ENCODE results near the gene COQ10A. TPM values are rescaled to one million over a fixed set of nuclear protein-coding genes. Genes with fewer than 3 reads are reported as not detected.

The COQ10A gene
- total and polyA plus RNA-seq, 2 of the 13 experiments (the other 11 are each of a cell fraction or from before 2014, with no cell fraction given), result 21.0 to 37.3 TPM

DNA sequence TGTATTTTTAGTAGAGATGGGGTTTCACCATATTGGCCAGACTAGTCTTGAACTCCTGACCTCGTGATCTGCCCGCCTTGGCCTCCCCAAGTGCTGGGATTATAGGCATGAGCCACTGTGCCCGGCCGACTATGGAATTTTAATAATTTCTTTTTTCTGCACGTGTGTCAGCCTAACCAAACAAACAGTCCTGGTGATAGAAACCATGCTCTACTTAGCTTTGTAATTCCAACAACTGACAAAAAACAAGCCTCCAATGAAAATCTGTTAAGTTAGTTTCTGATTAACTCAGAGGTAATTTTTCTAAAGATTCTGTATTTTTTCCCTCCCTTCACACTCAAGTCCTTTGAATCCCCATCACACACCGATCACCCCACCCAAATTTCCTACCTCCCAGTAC, 15.3 kb downstream of the COQ10A start:
- no peak for ATAC-seq
- in situ Hi-C loops (cut with HindIII; ENCODE audit: extremely low pct_ligation_motif_present, low pct_unique_long_range_greater_than_20kb), result no loop called here
- H3K36me3 ChIP-seq (replicated peaks in 1 of 2; ENCODE audit: control insufficient read depth in 1 of 2, insufficient read depth in 2 of 2, low read length in 2 of 2), result peaks cover 15 to 69% of the 10 kb centered on the region in 2 experiments
- TF ChIP-seq TBX2 (CRISPR knock-in tag; IDR thresholded peaks at IDR 0.05; ENCODE audit: borderline replicate concordance) (no peak), ZNF33B (CRISPR knock-in tag; IDR thresholded peaks at IDR 0.05) (no peak), ZFP90 (CRISPR knock-in tag; IDR thresholded peaks at IDR 0.05; ENCODE audit: borderline replicate concordance) (no peak), ZNF431 (CRISPR knock-in tag; IDR thresholded peaks at IDR 0.05; ENCODE audit: borderline replicate concordance, low read depth) (no peak), NR2F1 (CRISPR knock-in tag; IDR thresholded peaks at IDR 0.05) (no peak), GATAD1 (CRISPR knock-in tag; IDR thresholded peaks at IDR 0.05) (no peak), PCBP2 (optimal IDR thresholded peaks at IDR 0.05; ENCODE audit: low read depth, low read length, poor library complexity, severe bottlenecking) (no peak), SIN3A (IDR thresholded peaks at IDR 0.05; ENCODE audit: borderline replicate concordance, low read depth, low read length) (no peak), MED1 (CRISPR knock-in tag; IDR thresholded peaks at IDR 0.05) (no peak), RARA (CRISPR knock-in tag; IDR thresholded peaks at IDR 0.05) (no peak), HOXA9 (CRISPR knock-in tag; IDR thresholded peaks at IDR 0.05; ENCODE audit: borderline replicate concordance) (no peak)
- TF ChIP-seq, protein P1, sequence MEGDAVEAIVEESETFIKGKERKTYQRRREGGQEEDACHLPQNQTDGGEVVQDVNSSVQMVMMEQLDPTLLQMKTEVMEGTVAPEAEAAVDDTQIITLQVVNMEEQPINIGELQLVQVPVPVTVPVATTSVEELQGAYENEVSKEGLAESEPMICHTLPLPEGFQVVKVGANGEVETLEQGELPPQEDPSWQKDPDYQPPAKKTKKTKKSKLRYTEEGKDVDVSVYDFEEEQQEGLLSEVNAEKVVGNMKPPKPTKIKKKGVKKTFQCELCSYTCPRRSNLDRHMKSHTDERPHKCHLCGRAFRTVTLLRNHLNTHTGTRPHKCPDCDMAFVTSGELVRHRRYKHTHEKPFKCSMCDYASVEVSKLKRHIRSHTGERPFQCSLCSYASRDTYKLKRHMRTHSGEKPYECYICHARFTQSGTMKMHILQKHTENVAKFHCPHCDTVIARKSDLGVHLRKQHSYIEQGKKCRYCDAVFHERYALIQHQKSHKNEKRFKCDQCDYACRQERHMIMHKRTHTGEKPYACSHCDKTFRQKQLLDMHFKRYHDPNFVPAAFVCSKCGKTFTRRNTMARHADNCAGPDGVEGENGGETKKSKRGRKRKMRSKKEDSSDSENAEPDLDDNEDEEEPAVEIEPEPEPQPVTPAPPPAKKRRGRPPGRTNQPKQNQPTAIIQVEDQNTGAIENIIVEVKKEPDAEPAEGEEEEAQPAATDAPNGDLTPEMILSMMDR (CRISPR knock-in tag; IDR thresholded peaks at IDR 0.05), result no peak
- TF ChIP-seq, protein P2, sequence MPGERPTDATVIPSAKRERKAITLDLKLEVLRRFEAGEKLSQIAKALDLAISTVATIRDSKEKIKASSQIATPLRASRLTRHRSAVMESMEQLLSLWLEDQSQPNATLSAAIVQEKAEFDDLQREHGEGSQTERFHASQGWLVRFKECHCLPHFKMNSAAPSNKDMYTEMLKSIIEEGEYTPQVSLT (CRISPR knock-in tag; IDR thresholded peaks at IDR 0.05; ENCODE audit: borderline replicate concordance, low read depth), result no peak
- TF ChIP-seq, protein P3, sequence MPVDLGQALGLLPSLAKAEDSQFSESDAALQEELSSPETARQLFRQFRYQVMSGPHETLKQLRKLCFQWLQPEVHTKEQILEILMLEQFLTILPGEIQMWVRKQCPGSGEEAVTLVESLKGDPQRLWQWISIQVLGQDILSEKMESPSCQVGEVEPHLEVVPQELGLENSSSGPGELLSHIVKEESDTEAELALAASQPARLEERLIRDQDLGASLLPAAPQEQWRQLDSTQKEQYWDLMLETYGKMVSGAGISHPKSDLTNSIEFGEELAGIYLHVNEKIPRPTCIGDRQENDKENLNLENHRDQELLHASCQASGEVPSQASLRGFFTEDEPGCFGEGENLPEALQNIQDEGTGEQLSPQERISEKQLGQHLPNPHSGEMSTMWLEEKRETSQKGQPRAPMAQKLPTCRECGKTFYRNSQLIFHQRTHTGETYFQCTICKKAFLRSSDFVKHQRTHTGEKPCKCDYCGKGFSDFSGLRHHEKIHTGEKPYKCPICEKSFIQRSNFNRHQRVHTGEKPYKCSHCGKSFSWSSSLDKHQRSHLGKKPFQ (CRISPR knock-in tag; IDR thresholded peaks at IDR 0.05; ENCODE audit: insufficient replicate concordance), result no peak
- TF ChIP-seq, protein P4, sequence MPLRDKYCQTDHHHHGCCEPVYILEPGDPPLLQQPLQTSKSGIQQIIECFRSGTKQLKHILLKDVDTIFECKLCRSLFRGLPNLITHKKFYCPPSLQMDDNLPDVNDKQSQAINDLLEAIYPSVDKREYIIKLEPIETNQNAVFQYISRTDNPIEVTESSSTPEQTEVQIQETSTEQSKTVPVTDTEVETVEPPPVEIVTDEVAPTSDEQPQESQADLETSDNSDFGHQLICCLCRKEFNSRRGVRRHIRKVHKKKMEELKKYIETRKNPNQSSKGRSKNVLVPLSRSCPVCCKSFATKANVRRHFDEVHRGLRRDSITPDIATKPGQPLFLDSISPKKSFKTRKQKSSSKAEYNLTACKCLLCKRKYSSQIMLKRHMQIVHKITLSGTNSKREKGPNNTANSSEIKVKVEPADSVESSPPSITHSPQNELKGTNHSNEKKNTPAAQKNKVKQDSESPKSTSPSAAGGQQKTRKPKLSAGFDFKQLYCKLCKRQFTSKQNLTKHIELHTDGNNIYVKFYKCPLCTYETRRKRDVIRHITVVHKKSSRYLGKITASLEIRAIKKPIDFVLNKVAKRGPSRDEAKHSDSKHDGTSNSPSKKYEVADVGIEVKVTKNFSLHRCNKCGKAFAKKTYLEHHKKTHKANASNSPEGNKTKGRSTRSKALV (CRISPR knock-in tag; IDR thresholded peaks at IDR 0.05), result no peak
- TF ChIP-seq, protein P5, sequence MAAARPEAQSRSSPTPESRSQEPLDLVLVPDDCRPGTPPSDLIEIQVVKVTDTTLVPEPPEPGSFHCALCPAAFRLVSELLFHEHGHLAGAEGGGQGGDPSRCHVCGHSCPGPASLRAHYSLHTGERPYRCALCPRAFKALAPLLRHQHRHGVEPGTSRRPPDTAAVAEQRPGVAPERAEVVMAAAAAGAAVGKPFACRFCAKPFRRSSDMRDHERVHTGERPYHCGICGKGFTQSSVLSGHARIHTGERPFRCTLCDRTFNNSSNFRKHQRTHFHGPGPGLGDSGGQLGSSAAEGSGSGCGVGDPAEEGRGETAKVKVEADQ (CRISPR knock-in tag; IDR thresholded peaks at IDR 0.05; ENCODE audit: borderline replicate concordance), result no peak
- TF ChIP-seq, protein P6, sequence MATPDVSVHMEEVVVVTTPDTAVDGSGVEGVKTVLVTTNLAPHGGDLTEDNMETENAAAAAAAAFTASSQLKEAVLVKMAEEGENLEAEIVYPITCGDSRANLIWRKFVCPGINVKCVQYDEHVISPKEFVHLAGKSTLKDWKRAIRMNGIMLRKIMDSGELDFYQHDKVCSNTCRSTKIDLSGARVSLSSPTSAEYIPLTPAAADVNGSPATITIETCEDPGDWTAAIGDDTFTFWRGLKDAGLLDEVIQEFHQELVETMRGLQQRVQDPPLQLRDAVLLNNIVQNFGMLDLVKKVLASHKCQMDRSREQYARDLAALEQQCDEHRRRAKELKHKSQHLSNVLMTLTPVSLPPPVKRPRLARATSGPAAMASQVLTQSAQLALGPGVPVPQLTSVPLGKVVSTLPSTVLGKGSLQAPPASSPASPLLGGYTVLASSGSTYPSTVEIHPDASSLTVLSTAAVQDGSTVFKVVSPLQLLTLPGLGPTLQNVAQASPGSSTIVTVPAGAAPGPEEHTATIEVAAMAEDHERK (CRISPR knock-in tag; IDR thresholded peaks at IDR 0.05; ENCODE audit: low read depth), result no peak

More for the DNA sequence above, 15.3 kb downstream of the COQ10A start:
- BruUV-seq (replicated peaks), result no TSS peak
- no peak for DNase-seq (ENCODE audit: low spot score)
- Histone ChIP-seq H4K20me1 (ENCODE audit: insufficient read depth, low read length) (no peaks in the 10 kb centered on the region), H3K79me2 (ENCODE audit: insufficient read depth, low read length) (peaks cover 4% of the 10 kb centered on the region), H3K27ac (ENCODE audit: extremely low read length, insufficient read depth, low read length) (no peak overlapping the region), H3K27me3 (ENCODE audit: control insufficient read depth in 1 of 2, insufficient read depth in 2 of 2, low read length in 2 of 2) (no peaks in the 10 kb centered on the region), H3K4me3 (replicated peaks in 1 of 3; ENCODE audit: insufficient read depth in 1 of 3, low read depth in 2 of 3, low read length in 3 of 3) (no peak overlapping the region), H3K9ac (ENCODE audit: insufficient read depth, low read depth, low read length) (no peak overlapping the region), H3K9me3 (ENCODE audit: low read length) (no peaks in the 10 kb centered on the region), H2AFZ (ENCODE audit: low read length) (no peak overlapping the region), H3K4me2 (ENCODE audit: low read depth, low read length) (no peak overlapping the region), H3K4me1 (ENCODE audit: insufficient read depth, low read length) (peaks cover 16% of the 10 kb centered on the region)
- 93% methylated on average over 6 of the region's 6 CpGs for WGBS (ENCODE audit: low lambda C conversion rate)
- FAIRE-seq, result no peak
- ChIA-PET POLR2A (no interaction called here), CTCF (ENCODE audit: low intra/inter-chr PET ratio, low total read pairs) (no interaction called here)
- intact Hi-C loops (cut with micrococcal nuclease; ENCODE audit: unreplicated experiment), result no loop called here

All from HepG2 (cell line).